Measurements from ENCODE around the gene PRKAR1B.

Gene PRKAR1B

GRCh38 chr7:534075-534474 is 193.0 kb downstream of the PRKAR1B start:
- no peak for DNase-seq

GRCh38 chr7:533266-533665 is 193.8 kb downstream of the PRKAR1B start:
- DNase-seq = no peak

GRCh38 chr7:532379-533143 is 194.5 kb downstream of the PRKAR1B start:
- no peak for DNase-seq

- DNase-seq = no peak
These were observed 195.3 kb downstream of the PRKAR1B start for GRCh38 chr7:531777-532176.

- DNase-seq = no peak
These were observed 198.6 kb downstream of the PRKAR1B start for GRCh38 chr7:528451-528850.

GRCh38 chr7:527723-528122 is 199.4 kb downstream of the PRKAR1B start:
- DNase-seq = no peak

GRCh38 chr7:526460-527034 is 200.5 kb downstream of the PRKAR1B start:
- no peak for DNase-seq

GRCh38 chr7:525740-526139 is 201.3 kb downstream of the PRKAR1B start:
- DNase-seq = no peak

- DNase-seq = no peak
These were observed 202.3 kb downstream of the PRKAR1B start for GRCh38 chr7:524800-525199.

GRCh38 chr7:523347-524336 is 203.4 kb downstream of the PRKAR1B start:
- DNase-seq = no peak

GRCh38 chr7:522951-523314 is 204.1 kb downstream of the PRKAR1B start:
- DNase-seq = no peak

GRCh38 chr7:522071-522950 is 204.8 kb downstream of the PRKAR1B start:
- no peak for DNase-seq

- DNase-seq = no peak
These were observed 205.6 kb downstream of the PRKAR1B start for GRCh38 chr7:521221-522070.

- DNase-seq = no peak
These were observed 206.4 kb downstream of the PRKAR1B start for GRCh38 chr7:520503-521161.

GRCh38 chr7:519484-520390 is 207.3 kb downstream of the PRKAR1B start, which contains the start of gene PDGFA:
TSS of gene PDGFA (minus strand) at chr7:519846. CDS start at chr7:519001, 845 bp downstream.
- no peak for DNase-seq

GRCh38 chr7:518630-519483 is 208.2 kb downstream of the PRKAR1B start:
- no peak for DNase-seq

GRCh38 chr7:517774-518629 is 209.1 kb downstream of the PRKAR1B start:
- DNase-seq = no peak

Data from NCI-H2081 treated with DMSO at 0.1 percent for 48 hours (cell line).